A549 (cell line): Measurements from ENCODE around the gene WNT11. TPM values are rescaled to one million over a fixed set of nuclear protein-coding genes. Genes with fewer than 3 reads are reported as not detected.
A peak's percentile ranks its signal among the peaks of the same experiment; 100 is the strongest.

Experiments used
- ATAC-seq, 2 experiments: fragments of 200-7000 bp in 1 of 2; fragments of >200 bp in 1 of 2; cut with Nextera tagmentation in 1 of 2; cut with Tn5 transposase in 1 of 2; 3 replicates each; pipeline versions ENCODE4 v1.8.0 to v1.9.1; 2018 to 2020; ENCODE audit warnings: mild to moderate bottlenecking in 1 of 2, moderate library complexity in 1 of 2
- CTCF ChIA-PET: fragments of 300-600 bp; sonication (Branson Sonifier 250); formaldehyde crosslinking; extraction: SDS; loops from one replicate; lab custom pipeline; 2021; ENCODE audit warnings: antibody characterized with exemption, inconsistent platforms; lab: Yijun Ruan, JAX
- POLR2A ChIA-PET: fragments of 350-600 bp; formaldehyde crosslinking; extraction: SDS; loops from one replicate; lab custom pipeline; 2021; ENCODE audit warnings: antibody characterized with exemption, inconsistent platforms; lab: Yijun Ruan, JAX
- DNase-seq, 2 experiments: peaks; one replicate each; pipeline versions ENCODE4 v3.0.0 to v3.0.0-alpha.2; 2011 to 2016; ENCODE audit warnings: low read depth in 1 of 2, low spot score in 1 of 2
- FAIRE-seq: peaks from 2 replicates; lab custom pipeline; 2011; peaks lifted over from hg19 to GRCh38; lab: Jason Lieb, UNC
- H3K27ac ChIP-seq, 2 experiments: fragments of >200 bp; sonication (Bioruptor Twin); formaldehyde crosslinking; 3 replicates each; pipeline ENCODE4 v1.5.1; 2016 to 2017
- H3K4me1 ChIP-seq: fragments of >200 bp; sonication (Bioruptor Twin); formaldehyde crosslinking; 3 replicates; pipeline ENCODE4 v1.6.1; 2016
- H3K4me2 ChIP-seq: fragments of >200 bp; sonication (Bioruptor Twin); formaldehyde crosslinking; 3 replicates; pipeline ENCODE4 v1.6.1; 2016
- H3K4me3 ChIP-seq: fragments of >200 bp; sonication (Bioruptor Twin); formaldehyde crosslinking; 3 replicates; pipeline ENCODE4 v1.5.1; 2016
- H3K9me3 ChIP-seq: fragments of >200 bp; sonication (Bioruptor Twin); formaldehyde crosslinking; 3 replicates; pipeline ENCODE4 v1.6.1; 2016
- CBX2 ChIP-seq: fragments of 200-600 bp; sonication (generic); IDR thresholded peaks from 2 replicates; pipeline ENCODE4 v1.6.1; 2016; ENCODE audit warnings: low read depth, mild to moderate bottlenecking, borderline replicate concordance
- CBX8 ChIP-seq: fragments of 200-600 bp; sonication (generic); IDR thresholded peaks from 2 replicates; pipeline ENCODE4 v1.6.1; 2016
- EHMT2 ChIP-seq: fragments of 200-600 bp; sonication (generic); IDR thresholded peaks from 2 replicates; pipeline ENCODE4 v1.6.1; 2016; ENCODE audit warnings: antibody characterized with exemption, low read depth, mild to moderate bottlenecking, moderate library complexity
- ELK1 ChIP-seq: fragments of 150-350 bp; IDR thresholded peaks from 2 replicates; pipeline ENCODE4 v1.6.1; 2014; ENCODE audit warnings: low read depth, mild to moderate bottlenecking, low read length
- EP300 ChIP-seq, 2 experiments: fragments of >200 bp; sonication (Bioruptor Twin); formaldehyde crosslinking; IDR thresholded peaks; 2 replicates in 1 of 2; 3 replicates in 1 of 2; pipeline ENCODE4 v1.6.1; 2016 to 2017
- ESRRA ChIP-seq: fragments of 150-350 bp; IDR thresholded peaks from 2 replicates; pipeline ENCODE4 v1.6.1; 2014; ENCODE audit warnings: mild to moderate bottlenecking, low read length, borderline replicate concordance
- GATA3 ChIP-seq: IDR thresholded peaks from 2 replicates; pipeline ENCODE4 v1.6.1; 2012; ENCODE audit warnings: borderline replicate concordance
- HDAC2 ChIP-seq: fragments of 200-600 bp; sonication (generic); IDR thresholded peaks from 2 replicates; pipeline ENCODE4 v1.6.1; 2016
- HOXA7 ChIP-seq: fragments of 250-450 bp; sonication (Bioruptor Pico); IDR thresholded peaks from 2 replicates; pipeline ENCODE4 v1.5.0; 2020; ENCODE audit warnings: mild to moderate bottlenecking, moderate library complexity
- KDM5A ChIP-seq: fragments of 200-600 bp; sonication (generic); IDR thresholded peaks from 2 replicates; pipeline ENCODE4 v1.6.1; 2016; ENCODE audit warnings: antibody characterized with exemption, mild to moderate bottlenecking
- MAZ ChIP-seq: fragments of 150-350 bp; IDR thresholded peaks from 2 replicates; pipeline ENCODE4 v1.6.1; 2014; ENCODE audit warnings: antibody characterized with exemption, low read depth, low read length, borderline replicate concordance
- MYC ChIP-seq: IDR thresholded peaks from 2 replicates; pipeline ENCODE4 v1.6.1; 2012; ENCODE audit warnings: mild to moderate bottlenecking, inconsistent platforms, low read length, improper control_type of control experiment, borderline replicate concordance
- NPAS2 ChIP-seq: fragments of 250-450 bp; sonication (Bioruptor Pico); IDR thresholded peaks from 2 replicates; pipeline ENCODE4 v1.8.0; 2022; ENCODE audit warnings: mild to moderate bottlenecking, moderate library complexity, borderline replicate concordance
- NR3C1 ChIP-seq: fragments of >200 bp; sonication (Bioruptor Twin); formaldehyde crosslinking; IDR thresholded peaks from 3 replicates; pipeline ENCODE4 v1.6.1; 2017
- RARB ChIP-seq: fragments of 250-450 bp; sonication (Bioruptor Pico); IDR thresholded peaks from 2 replicates; pipeline ENCODE4 v1.8.0; 2021; ENCODE audit warnings: mild to moderate bottlenecking, moderate library complexity
- RCOR1 ChIP-seq: fragments of 150-350 bp; IDR thresholded peaks from 2 replicates; pipeline ENCODE4 v1.6.1; 2014; ENCODE audit warnings: antibody characterized with exemption, low read length, low read depth
- REST ChIP-seq: fragments of 200-600 bp; sonication (generic); IDR thresholded peaks from 2 replicates; pipeline ENCODE4 v1.6.1; 2016; ENCODE audit warnings: antibody characterized with exemption, mild to moderate bottlenecking, moderate library complexity
- RFX5 ChIP-seq: fragments of 450-650 bp; IDR thresholded peaks from 2 replicates; pipeline ENCODE4 v1.7.1; 2014; ENCODE audit warnings: antibody characterized with exemption, mild to moderate bottlenecking, moderate library complexity
- RNF2 ChIP-seq: fragments of 200-600 bp; sonication (generic); IDR thresholded peaks from 2 replicates; pipeline ENCODE4 v1.6.1; 2016; ENCODE audit warnings: low read depth, mild to moderate bottlenecking, antibody characterized with exemption, moderate library complexity, borderline replicate concordance
- WGBS: methylation state at CpG from one replicate; pipeline ENCODE4 v1.1.6; 2017; ENCODE audit errors: missing lambda C conversion rate; 5-methylcytosine and 5-hydroxymethylcytosine counted together
- polyA plus RNA-seq, 4 experiments: library from polyadenylated mRNA; depleted of rRNA in 3 of 4; stranded (reverse); fragments of >200 nt; fragmentation: RNase III in 1 of 4; extraction: RNeasy Plus Mini Kit Qiagen cat#74134 plus additional on column Dnase treatment in 1 of 4; gene quantifications; 2 replicates in 3 of 4; 3 replicates in 1 of 4; pipeline ENCODE4 v1.2.3, GENCODE V29; 2011 to 2017

The WNT11 gene
- polyA plus RNA-seq, 2 of the 4 experiments (the other 2 are of a cell fraction): 0.36 to 0.57 TPM

DNA sequence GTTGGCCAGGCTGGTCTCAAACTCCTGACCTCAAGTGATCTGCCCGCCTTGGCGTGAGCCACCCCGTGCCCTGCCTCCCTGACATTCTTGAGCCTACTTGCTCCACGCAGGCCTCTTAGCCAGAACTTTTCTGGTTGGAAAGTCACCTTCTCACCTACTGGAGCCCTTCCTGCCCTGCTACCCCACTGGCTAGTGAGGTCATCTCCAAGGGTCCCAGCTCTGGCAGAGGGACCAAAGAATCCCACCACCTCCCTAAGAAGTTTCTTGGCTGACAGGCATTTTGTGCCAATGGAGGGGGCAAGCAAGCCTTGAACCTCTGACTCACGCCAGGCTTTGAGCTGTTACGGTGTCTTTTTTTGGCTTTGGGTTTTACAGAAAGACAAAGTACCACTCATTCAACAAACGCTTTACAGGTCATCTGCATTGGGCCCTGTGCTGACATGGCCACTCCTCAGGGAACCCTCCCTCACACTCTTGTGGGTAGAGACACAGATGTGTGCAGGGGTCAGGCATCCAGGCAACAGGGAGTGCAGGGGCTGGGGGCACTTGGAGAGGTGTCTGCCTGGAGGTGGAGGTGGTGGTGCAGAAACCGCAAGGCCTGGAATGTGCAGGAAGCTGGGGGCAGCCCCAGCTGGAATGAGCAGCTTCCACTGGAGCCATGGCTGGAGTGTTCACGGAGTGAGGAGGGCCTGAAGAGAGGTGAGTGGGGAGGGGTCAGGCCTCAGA lies 27.1 kb upstream of the WNT11 start:
- 92% methylated on average over 9 of the region's 9 CpGs for WGBS
- POLR2A ChIA-PET: interaction anchor here (2.3 kb wide), 1 partner anchor 25 kb away, joined by 11 read pairs; no protein-coding TSS in a partner anchor
- H3K4me2 ChIP-seq: no peak overlapping the region
- no peak for ATAC-seq
- no peak for FAIRE-seq
- DNase-seq: no peak
- peak overlapping the region in 1 of 2 experiments; percentile 83; a peak in 1 of 6 replicates for H3K27ac ChIP-seq
- H3K9me3 ChIP-seq: no peaks in the 10 kb centered on the region
- H3K4me1 ChIP-seq: peaks cover 10% of the 10 kb centered on the region
- CTCF ChIA-PET: interaction anchor here (0.6 to 6.1 kb wide), 7 partner anchors 9 to 85 kb away, joined by 3 to 82 read pairs (median 3); partner anchors contain the start of gene WNT11
- no peak for TF ChIP-seq RNF2
- TF ChIP-seq HOXA7: no peak
- no peak for TF ChIP-seq ESRRA
- TF ChIP-seq EP300 (IDR thresholded peaks at IDR 0.05): no peak
- TF ChIP-seq REST: no peak
- no peak for TF ChIP-seq EHMT2
- TF ChIP-seq RARB (CRISPR knock-in tag): no peak
- no peak for TF ChIP-seq NPAS2 (CRISPR knock-in tag)
- no peak overlapping the region for H3K4me3 ChIP-seq

DNA sequence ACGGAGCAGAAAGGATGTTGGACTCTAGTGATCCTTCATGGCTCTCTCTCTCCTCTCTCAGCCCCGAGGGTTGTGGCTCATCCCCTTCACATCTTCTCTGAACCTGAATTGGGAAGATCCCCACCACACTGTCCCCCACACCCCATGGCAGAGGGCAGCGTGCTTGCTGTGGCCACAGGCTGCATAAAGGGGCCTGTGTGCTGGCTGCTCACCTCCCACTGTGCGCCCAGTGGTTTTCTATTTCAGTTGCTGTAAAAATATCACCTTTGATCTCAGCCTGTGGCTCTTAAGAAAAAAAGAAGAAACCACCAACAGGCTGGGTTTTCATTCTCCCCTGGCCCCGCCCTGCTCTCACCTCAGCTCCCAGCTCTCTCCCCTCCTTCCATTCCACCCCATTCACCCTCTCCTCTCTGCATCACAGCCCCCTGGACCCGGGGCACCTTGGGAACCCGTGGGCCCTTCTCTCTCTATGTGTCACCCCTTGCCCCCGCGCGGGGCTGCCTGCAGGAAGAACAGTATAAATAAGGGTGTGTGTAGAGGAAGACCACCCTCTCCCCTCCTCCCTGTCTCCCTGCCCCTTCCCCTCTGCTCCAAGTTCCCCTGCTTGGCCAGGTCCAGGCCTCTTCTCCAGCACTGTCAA lies 25.8 kb upstream of the WNT11 start:
- POLR2A ChIA-PET: no interaction called here
- H3K4me3 ChIP-seq: no peak overlapping the region
- H3K4me1 ChIP-seq: peaks cover 10% of the 10 kb centered on the region
- ATAC-seq: no peak
- no peaks in the 10 kb centered on the region for H3K9me3 ChIP-seq
- DNase-seq: no peak
- H3K4me2 ChIP-seq: no peak overlapping the region
- CTCF ChIA-PET: interaction anchor here (1.4 to 6.1 kb wide), 3 partner anchors 23 to 86 kb away, joined by 4 to 82 read pairs (median 27); partner anchors contain the start of gene WNT11
- H3K27ac ChIP-seq: no peak overlapping the region
- TF ChIP-seq MYC: no peak
- TF ChIP-seq CBX2: no peak
- TF ChIP-seq HDAC2: no peak
- no peak for TF ChIP-seq RCOR1
- no peak for TF ChIP-seq REST
- no peak for TF ChIP-seq GATA3
- TF ChIP-seq KDM5A: no peak
- TF ChIP-seq RFX5: no peak
- TF ChIP-seq CBX8: no peak
- TF ChIP-seq MAZ: no peak
- no peak for TF ChIP-seq NR3C1
- TF ChIP-seq ELK1: no peak
- WGBS: 65% methylated on average over 10 of the region's 10 CpGs
- FAIRE-seq: no peak
